CD4-positive, alpha-beta T cell (primary cell): ENCODE results near the gene PTPN9. TPM values are rescaled to one million over a fixed set of nuclear protein-coding genes. Genes with fewer than 3 reads are reported as not detected.

Experiments used
- ATAC-seq: fragments of 200-7000 bp; cut with Tn5 transposase; one replicate; pipeline ENCODE4 v1.10.0; 2022; ENCODE audit warnings: mild to moderate bottlenecking; ENCODE audit not compliant: poor library complexity
- CTCF ChIA-PET: fragments of 350-600 bp; sonication (Branson Sonifier 250); formaldehyde crosslinking; loops from one replicate; lab custom pipeline; 2021; ENCODE audit warnings: antibody characterized with exemption, inconsistent platforms; lab: Charles Lee
- POLR2A ChIA-PET: fragments of 350-600 bp; sonication (Branson Sonifier 250); formaldehyde crosslinking; loops from one replicate; lab custom pipeline; 2021; ENCODE audit warnings: antibody characterized with exemption, inconsistent platforms; lab: Charles Lee
- DNase-seq, 14 experiments: peaks; one replicate each; pipeline ENCODE4 v3.0.0-alpha.2; 2013 to 2020; ENCODE audit warnings: mixed read lengths in 2 of 14
- H3K27ac ChIP-seq, 2 donors: one replicate each; pipeline versions ENCODE4 v1.5.1 to v1.7.0; 2013; ENCODE audit warnings: low read length in 2 of 2, low read depth in 1 of 2, mild to moderate bottlenecking in 1 of 2
- H3K27me3 ChIP-seq, 2 experiments: 1 replicate in 1 of 2; 2 replicates in 1 of 2; pipeline versions ENCODE4 v1.6.1 to v1.7.0; 2013; ENCODE audit warnings: low read length in 2 of 2, control low read depth in 1 of 2, mild to moderate bottlenecking in 1 of 2, moderate library complexity in 1 of 2; ENCODE audit not compliant: insufficient read depth in 2 of 2, control insufficient read depth in 1 of 2
- H3K36me3 ChIP-seq: one replicate; pipeline ENCODE4 v1.6.1; 2013; ENCODE audit warnings: low read length, control low read depth; ENCODE audit not compliant: insufficient read depth
- H3K4me1 ChIP-seq: one replicate; pipeline ENCODE4 v1.6.1; 2013; ENCODE audit warnings: low read length, control low read depth; ENCODE audit not compliant: insufficient read depth
- H3K4me3 ChIP-seq: one replicate; pipeline ENCODE4 v1.5.1; 2013; ENCODE audit warnings: mild to moderate bottlenecking, low read length, moderate library complexity
- H3K9me3 ChIP-seq, 2 experiments: 1 replicate in 1 of 2; 2 replicates in 1 of 2; pipeline versions ENCODE4 v1.6.1 to v1.7.0; 2013; ENCODE audit warnings: low read length in 2 of 2, mild to moderate bottlenecking in 2 of 2, control low read depth in 1 of 2, moderate library complexity in 1 of 2; ENCODE audit not compliant: control insufficient read depth in 1 of 2, insufficient read depth in 1 of 2
- H3K27ac Mint-ChIP-seq: one replicate; pipeline ENCODE4 v1.8.0; 2020; ENCODE audit warnings: mixed read lengths
- H3K27me3 Mint-ChIP-seq: one replicate; pipeline ENCODE4 v1.8.0; 2021; ENCODE audit warnings: mixed read lengths
- H3K36me3 Mint-ChIP-seq: one replicate; pipeline ENCODE4 v1.8.0; 2021; ENCODE audit warnings: low read depth, mixed read lengths
- H3K4me1 Mint-ChIP-seq: one replicate; pipeline ENCODE4 v1.8.0; 2021; ENCODE audit warnings: low read depth, mixed read lengths
- H3K4me3 Mint-ChIP-seq: one replicate; pipeline ENCODE4 v1.8.0; 2020; ENCODE audit warnings: mild to moderate bottlenecking, mixed read lengths
- H3K9me3 Mint-ChIP-seq: one replicate; pipeline ENCODE4 v1.8.0; 2020; ENCODE audit warnings: mixed read lengths
- intact Hi-C, 2 experiments: fragments of 100-400 bp; cut with DNase I in 1 of 2; cut with micrococcal nuclease in 1 of 2; formaldehyde crosslinking; loops; one replicate each; pipeline versions ENCODE4 v1.15.1 to v1.9.0; 2023 to 2025; cut with DNase I, micrococcal nuclease
- total RNA-seq, 174 experiments: library from RNA in 2 of 174; stranded (reverse) in 2 of 174; gene quantifications; one replicate each; pipeline ENCODE4 v1.2.3 and lab custom pipeline; 2021 to 2026
- TF ChIP-seq, protein P1 (sequence below): fragments of 200-600 bp; IDR thresholded peaks from one replicate; pipeline ENCODE4 v1.8.0; 2022; ENCODE audit warnings: antibody characterized with exemption, mild to moderate bottlenecking

The PTPN9 gene
- total RNA-seq, 2 experiments from 2014 or later, result 8.1 to 8.2 TPM

DNA sequence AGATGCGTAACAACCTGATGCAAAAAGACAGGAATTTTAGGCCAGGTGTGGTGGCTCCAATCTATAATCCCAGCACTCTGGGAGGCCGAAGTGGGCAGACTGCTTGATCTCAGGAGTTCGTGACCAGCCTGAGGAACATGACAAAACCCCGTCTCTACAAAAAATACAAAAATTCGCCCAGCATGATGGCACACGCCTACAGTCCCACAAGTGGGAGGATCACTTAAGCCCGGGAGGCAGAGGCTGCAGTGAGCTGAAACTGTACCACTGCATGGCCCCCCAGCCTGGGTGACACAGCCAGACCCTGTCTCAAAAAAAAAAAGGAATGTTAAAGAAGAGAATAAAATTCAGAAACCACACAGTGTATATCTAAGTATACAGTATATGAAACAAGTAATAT is 40.7 kb downstream of the PTPN9 start:
- no peak for ATAC-seq
- CTCF ChIA-PET, result no interaction called here
- Histone ChIP-seq H3K27ac (no peak overlapping the region), H3K4me1 (peaks cover 4% of the 10 kb centered on the region), H3K36me3 (peaks cover 2% of the 10 kb centered on the region), H3K9me3 (no peaks in the 10 kb centered on the region), H3K27me3 (no peaks in the 10 kb centered on the region), H3K4me3 (no peak overlapping the region)
- Mint-ChIP-seq H3K36me3 (peaks cover 10% of the 10 kb centered on the region), H3K27me3 (no peaks in the 10 kb centered on the region), H3K4me3 (no peak overlapping the region), H3K9me3 (no peaks in the 10 kb centered on the region), H3K4me1 (peaks cover 30% of the 10 kb centered on the region), H3K27ac (no peak overlapping the region)
- POLR2A ChIA-PET, result no interaction called here
- TF ChIP-seq, protein P1, sequence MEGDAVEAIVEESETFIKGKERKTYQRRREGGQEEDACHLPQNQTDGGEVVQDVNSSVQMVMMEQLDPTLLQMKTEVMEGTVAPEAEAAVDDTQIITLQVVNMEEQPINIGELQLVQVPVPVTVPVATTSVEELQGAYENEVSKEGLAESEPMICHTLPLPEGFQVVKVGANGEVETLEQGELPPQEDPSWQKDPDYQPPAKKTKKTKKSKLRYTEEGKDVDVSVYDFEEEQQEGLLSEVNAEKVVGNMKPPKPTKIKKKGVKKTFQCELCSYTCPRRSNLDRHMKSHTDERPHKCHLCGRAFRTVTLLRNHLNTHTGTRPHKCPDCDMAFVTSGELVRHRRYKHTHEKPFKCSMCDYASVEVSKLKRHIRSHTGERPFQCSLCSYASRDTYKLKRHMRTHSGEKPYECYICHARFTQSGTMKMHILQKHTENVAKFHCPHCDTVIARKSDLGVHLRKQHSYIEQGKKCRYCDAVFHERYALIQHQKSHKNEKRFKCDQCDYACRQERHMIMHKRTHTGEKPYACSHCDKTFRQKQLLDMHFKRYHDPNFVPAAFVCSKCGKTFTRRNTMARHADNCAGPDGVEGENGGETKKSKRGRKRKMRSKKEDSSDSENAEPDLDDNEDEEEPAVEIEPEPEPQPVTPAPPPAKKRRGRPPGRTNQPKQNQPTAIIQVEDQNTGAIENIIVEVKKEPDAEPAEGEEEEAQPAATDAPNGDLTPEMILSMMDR, result no peak
- intact Hi-C loops, result no loop called here
- no peak for DNase-seq

DNA sequence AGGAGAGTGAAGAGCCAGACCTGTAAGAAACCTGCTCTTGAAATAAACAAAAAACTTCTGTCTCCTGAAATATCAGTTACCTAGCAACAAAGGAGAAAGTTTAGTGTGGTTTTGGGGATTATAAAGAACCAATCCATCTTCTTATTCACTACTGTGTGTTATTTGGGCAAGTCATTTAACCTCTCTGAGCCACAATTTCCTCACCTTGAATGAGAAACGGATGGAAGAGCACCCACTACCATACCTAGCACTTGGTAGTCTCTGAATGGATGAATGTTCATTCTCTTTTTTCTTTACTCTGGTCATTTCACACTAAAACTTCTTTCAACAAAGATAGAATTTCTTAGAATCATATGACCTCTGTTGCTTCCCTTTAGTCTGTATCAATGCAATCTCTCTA is 45.2 kb downstream of the PTPN9 start:
- ATAC-seq (no peak), DNase-seq (no peak)
- H3K4me3 Mint-ChIP-seq, result no peak overlapping the region
- H3K27ac Mint-ChIP-seq, result peak overlapping the region; percentile 52
- ChIA-PET CTCF (no interaction called here), POLR2A (no interaction called here)
- TF ChIP-seq, protein P1, result no peak
- Histone ChIP-seq H3K27me3 (no peaks in the 10 kb centered on the region), H3K4me1 (no peaks in the 10 kb centered on the region), H3K36me3 (peaks cover 2% of the 10 kb centered on the region), H3K9me3 (no peaks in the 10 kb centered on the region), H3K4me3 (no peak overlapping the region), H3K27ac (no peak overlapping the region)
- no peaks in the 10 kb centered on the region for H3K9me3 Mint-ChIP-seq
- intact Hi-C loops, result no loop called here
- no peaks in the 10 kb centered on the region for H3K27me3 Mint-ChIP-seq
- H3K36me3 Mint-ChIP-seq, result peaks cover 13% of the 10 kb centered on the region
- peaks cover 37% of the 10 kb centered on the region for H3K4me1 Mint-ChIP-seq

DNA sequence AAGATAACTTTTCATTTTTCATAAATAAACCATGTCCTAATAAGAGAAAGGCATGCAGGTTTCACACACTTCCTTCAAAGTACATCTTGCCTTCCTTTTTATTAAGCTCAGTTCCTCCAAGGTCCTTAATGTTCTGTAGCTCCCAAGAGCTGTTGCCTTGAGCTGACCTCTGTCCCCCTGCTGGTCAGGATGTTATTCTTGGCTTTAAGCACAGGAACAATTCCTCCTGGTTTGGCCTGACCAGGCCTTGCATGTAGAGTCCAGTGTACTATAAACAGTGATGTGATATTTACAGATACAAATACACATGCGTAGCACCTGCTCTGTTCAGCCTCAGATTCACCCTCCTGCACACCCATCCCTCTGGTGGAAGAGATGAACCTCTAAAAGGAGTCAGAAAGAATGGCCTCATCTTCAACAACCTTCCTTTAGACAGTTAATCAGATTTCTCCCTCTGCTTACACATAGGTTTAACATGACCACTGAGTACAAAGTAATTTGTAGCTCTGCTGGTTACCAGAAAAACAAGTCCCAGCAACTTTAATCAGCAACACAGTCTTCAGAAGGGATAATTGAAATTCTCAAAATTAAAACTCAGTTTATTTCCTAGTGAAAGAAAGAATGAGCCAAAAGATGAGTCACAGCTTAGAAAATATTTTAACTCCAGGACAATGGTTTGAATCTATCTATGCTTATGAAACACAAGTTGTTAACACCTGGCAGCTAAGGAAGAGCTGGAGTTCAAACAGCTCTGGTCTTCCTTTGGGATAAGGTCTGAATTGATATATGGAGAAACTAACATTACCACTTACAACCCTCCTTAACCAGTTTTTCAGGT is 46.5 kb downstream of the PTPN9 start:
- DNase-seq (peak in 3 of 14 experiments; percentile 8 to 35 (median 31)), ATAC-seq (no peak)
- Histone ChIP-seq H3K9me3 (no peaks in the 10 kb centered on the region), H3K4me3 (no peak overlapping the region), H3K27me3 (no peaks in the 10 kb centered on the region), H3K36me3 (peaks cover 2% of the 10 kb centered on the region), H3K27ac (no peak overlapping the region), H3K4me1 (no peaks in the 10 kb centered on the region)
- TF ChIP-seq, protein P1, result peak; percentile 7
- intact Hi-C loops, result no loop called here
- H3K36me3 Mint-ChIP-seq, result peaks cover 3% of the 10 kb centered on the region
- CTCF ChIA-PET, result interaction anchor here (0.6 to 1.5 kb wide), 2 partner anchors 58 to 72 kb away, joined by 3 to 4 read pairs; no protein-coding TSS in a partner anchor
- H3K27ac Mint-ChIP-seq, result no peak overlapping the region
- H3K4me3 Mint-ChIP-seq, result no peak overlapping the region
- POLR2A ChIA-PET, result no interaction called here
- H3K9me3 Mint-ChIP-seq, result no peaks in the 10 kb centered on the region
- H3K27me3 Mint-ChIP-seq, result no peaks in the 10 kb centered on the region
- H3K4me1 Mint-ChIP-seq, result peaks cover 37% of the 10 kb centered on the region
